Endometrial microvascular endothelial cells (primary cell): ENCODE results near the gene PXDN. TPM values are rescaled to one million over a fixed set of nuclear protein-coding genes. Genes with fewer than 3 reads are reported as not detected.

Source experiments
- in situ Hi-C: cut with HindIII; loops from 2 replicates; pipeline ENCODE4 v1.10.0; 2017; ENCODE audit warnings: low sequenced_read_pairs, low pct_unique_long_range_greater_than_20kb; ENCODE audit errors: inconsistent ontology term
- total RNA-seq: library from RNA; depleted of rRNA; stranded (reverse); fragments of >200 nt; gene quantifications from one replicate; pipeline ENCODE4 v1.2.3, GENCODE V29; 2015; ENCODE audit errors: inconsistent ontology term

PXDN gene
- total RNA-seq, 1 donor from 2014 or later, result 246 TPM

DNA sequence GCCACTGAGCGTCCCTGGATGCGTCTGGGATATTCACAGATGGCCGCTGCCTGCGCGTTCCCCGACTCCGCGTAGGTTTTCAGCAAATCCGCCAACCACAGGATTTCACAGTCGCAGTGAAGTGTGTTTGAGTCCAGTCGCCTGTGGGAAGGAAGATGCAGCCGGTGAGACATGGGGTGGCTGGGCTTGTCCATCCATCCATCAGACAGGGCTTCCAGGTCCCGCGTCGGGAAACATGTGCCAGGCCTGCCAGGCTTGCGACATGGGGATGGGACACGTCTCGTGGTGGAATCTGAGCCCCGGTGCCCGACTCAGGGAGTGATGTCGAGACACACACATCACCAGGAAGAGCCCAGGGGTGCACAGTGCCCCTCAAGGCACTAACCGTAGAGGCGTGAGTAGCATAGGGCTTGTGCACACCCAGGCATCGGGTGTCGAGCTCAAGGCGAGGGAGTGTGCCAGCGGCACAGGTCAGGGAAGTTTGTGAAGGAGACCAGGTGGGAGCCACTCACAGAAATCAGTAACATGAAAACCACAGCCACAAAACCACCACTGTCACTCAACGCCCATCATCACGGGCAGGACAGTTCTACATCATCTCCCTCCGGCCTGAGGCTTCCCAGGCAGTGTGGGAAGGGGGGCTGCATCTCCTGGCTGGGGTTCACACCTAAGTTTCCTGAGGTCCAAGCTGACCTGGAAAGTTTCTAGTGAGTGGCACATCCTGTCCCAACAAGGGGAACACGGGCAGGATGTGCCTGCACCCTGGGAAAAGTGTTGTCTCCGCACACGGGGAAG, 63.9 kb downstream of the PXDN start:
- in situ Hi-C loops, result no loop called here

DNA sequence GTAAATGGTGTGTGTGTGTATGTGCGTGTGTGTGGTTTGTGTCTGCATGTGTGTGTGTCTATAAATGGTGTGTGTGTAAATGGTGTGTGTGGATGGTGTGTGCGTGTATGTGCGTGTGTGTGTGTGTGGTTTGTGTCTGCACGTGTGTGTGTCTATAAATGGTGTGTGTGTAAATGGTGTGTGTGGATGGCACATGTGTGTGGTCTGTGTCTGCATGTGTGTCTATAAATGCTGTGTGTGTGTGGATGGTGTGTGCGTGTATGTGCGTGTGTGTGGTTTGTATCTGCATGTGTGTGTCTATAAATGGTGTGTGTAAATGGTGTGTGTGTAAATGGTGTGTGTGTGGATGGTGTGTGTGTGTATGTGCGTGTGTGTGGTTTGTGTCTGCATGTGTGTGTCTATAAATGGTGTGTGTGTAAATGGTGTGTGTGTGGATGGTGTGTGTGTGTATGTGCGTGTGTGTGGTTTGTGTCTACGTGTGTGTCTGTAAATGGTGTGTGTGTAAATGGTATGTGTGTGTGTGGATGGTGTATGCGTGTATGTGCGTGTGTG, 64.8 kb downstream of the PXDN start:
- in situ Hi-C loops, result loop anchor here (10.0 kb wide), 1 partner anchor 55 kb away; no protein-coding TSS in a partner anchor

DNA sequence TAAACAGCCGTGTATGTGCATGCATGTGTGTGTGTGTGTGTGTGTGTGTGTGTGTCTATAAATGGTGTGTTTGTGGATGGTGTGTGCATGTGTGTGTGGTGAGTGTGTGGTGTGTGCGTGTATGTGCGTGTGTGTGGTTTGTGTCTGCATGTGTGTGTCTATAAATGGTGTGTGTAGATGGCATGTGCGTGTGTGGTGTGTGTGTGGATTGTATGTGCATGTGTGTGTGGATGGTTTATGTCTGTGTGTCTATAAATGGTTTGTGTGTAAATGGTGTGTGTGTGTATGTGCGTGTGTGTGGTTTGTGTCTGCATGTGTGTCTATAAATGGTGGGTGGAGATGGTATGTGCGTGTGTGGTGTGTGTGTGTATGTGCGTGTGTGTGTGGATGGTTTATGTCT, 65.2 kb downstream of the PXDN start:
- in situ Hi-C loops, result loop anchor here (10.0 kb wide), 1 partner anchor 54 kb away; no protein-coding TSS in a partner anchor

DNA sequence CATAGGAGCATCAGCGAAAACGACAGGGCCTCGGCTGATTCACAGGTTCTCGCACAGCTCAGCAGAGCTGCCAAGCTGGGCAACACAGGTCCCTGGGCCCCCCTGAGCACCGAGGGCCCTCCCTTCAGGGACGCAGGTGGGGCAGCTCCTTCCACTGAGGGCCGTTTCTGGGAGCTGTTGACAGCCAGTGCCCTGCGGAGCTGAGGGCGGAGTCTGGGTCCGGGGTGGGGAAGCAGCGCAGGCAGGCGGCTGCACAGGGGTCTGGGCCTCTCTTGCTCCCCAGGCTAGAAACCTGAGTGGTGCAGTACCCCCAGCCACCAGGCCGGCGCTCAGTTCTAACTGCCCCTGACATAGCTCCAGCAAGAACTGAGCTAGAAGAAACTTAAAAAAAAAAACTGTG, 65.7 kb downstream of the PXDN start:
- in situ Hi-C loops, result loop anchor here (10.0 kb wide), 1 partner anchor 54 kb away; no protein-coding TSS in a partner anchor

DNA sequence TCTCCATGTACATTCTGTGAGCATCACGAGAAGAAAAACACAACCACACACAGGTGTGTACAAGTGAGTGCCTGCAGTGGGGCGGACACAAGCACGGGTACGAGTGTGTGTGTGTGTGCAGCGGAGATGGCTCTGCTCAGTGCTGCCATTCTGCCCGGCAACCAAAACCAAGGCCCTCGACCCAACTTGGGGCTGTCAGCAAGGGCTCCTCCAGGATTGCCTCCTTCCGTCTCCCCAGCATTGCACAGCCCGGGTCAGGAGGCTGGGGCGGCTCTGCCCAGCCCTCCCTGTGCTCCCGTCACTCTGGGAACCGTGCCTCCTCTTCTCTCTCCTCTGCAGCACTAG, 66.5 kb downstream of the PXDN start:
- in situ Hi-C loops, result loop anchor here (10.0 kb wide), 1 partner anchor 53 kb away; no protein-coding TSS in a partner anchor

DNA sequence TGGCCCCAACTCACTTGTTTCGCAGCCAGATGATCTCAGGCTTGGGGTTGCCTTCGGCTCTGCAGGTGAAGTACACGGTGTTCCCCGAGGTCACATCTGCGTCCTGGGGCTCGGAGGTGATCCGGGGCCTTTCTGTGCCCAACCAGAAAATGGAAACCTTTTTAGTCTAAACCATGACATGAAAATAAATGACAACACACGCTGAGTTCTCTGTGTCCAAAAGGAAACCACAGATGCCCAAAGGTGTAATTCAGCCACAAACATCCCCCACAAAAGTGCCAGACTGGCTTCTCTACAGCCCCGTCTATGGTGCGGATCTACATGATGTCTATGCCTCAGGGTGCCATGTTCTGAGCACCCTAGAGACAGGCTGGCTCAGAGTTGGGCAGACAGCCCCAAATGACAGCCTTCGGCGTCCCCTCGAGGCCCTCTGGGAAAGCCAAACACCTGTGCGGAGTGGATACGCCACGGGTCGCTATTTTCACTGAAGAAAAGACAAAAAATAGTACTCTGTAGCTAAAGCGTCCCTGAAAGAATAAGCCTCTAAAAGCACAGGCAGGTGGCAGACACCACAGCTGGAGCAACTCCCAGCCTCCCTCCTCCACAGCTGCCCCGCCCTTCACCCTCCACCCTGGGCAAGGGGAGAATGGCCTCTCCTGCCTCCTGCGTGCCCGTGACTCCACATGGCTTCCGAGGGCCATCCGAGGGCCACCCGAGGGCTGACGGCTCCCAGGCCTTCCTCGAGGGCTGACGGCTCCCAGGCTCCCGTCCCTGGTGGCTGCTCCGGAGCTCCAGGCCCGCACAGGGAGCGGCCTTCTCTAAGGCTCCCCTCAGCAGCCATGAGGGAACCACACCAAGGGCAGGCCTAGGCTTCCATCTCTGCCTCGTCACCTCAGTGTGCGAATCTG, 67.1 kb downstream of the PXDN start:
- in situ Hi-C loops, result loop anchor here (10.0 kb wide), 1 partner anchor 52 kb away; no protein-coding TSS in a partner anchor

DNA sequence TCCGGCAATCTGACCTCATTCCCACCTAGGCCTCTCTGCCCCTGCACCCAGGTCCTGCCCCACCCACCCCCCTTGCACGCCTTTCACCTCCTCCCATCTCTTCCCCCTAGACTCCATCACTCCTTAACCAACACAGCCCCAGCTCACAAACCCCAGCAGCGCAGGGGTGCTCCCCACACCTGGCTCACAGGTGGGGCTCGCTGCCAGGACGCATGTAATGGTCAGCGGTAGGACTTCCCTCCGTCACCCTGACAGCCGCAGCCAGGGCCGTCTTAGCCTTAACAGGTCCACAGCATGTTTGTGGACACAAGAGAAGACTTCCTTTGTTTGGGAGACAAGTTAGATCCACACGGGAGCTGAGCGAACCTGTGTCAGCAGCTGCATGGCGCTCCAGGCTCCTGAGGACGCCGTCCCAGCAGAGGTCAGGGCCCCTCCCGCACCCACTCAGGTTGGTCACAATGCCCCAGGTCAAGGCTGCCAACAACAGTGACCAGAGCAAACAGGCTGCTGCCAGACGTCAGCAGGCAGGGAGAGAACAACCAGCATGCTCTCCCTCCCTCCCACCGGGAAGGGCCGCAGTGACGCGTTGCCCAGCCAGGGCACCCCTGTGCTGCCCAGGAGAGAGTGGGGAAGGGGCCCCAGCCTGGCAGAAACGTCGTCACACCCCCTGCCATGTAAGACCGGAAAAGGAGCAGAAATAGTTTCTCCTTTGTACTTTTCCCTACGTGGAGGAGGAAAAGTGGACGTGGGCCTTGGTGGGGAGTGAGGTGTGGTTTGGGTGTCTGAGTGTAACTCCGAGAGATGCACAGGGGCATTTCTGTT, 68.0 kb downstream of the PXDN start:
- in situ Hi-C loops, result loop anchor here (10.0 kb wide), 1 partner anchor 52 kb away; no protein-coding TSS in a partner anchor

DNA sequence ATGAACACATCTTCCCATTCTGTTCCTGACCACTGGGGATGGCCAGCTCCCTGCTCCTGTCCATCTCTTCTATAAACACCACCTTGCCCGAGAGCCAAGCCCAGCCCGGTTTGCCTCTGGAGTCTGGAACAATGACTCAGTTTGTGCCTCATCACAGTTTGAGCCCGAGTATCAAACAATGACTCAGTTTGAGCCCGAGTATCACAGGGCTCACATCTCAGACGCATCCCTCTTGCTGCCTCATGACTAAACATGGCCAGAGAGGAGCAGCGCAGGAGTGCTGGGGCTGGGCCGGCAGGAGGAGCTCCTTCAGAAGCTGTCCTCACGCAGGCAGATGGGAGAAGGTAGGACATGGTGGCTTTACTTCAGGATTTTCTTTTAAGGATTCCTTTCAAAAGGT, 68.7 kb downstream of the PXDN start:
- in situ Hi-C loops, result loop anchor here (10.0 kb wide), 1 partner anchor 51 kb away; no protein-coding TSS in a partner anchor

DNA sequence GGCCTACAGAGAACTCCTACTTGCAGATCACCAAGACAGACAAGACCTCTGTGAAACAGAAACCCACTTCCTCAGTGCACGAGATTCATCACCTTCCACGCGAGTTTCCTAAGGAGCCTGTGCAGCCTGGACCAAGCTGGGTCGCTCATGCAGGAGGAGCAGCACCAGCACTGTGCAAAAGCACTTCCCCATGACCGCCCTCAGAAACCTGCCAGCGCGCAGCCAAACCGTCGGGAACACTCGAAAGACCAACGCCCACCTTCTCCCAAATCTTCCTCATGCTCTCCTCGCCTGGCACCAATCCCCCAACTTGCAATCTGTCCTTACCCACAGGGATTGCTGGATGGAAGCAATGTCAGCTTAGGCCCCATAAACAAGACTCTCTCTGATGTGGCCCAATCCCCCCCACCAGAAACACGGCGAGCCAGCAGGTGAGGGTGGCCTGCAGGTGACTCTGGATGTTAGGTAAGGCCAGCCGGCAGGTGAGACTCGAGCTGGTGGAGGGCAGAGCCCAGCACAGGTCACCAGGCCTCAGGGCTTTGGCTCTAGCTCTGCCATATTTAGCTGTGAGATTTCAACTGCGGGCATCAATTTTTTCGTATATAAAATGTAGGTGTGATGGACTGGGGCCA, 69.4 kb downstream of the PXDN start:
- in situ Hi-C loops, result loop anchor here (10.0 kb wide), 1 partner anchor 50 kb away; no protein-coding TSS in a partner anchor

DNA sequence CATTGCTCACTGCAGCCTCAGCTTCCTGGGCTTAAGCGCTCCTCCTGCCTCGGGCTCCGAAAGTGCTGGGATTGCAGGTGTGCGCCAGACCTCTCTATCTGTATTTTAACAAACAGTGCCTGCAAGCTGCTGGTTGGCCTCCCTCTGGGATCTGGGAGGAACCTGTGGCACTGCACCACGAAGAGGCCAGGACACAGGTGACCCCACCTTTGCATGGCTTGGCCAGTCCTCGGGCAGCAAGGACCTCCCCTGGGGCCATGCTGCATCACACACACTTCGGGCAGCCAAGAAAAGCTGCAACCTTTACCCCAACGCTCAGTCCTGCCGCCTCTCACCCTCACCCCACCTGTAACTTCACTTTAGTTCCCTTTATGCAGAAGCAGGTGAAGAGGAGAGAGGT, 70.0 kb downstream of the PXDN start:
- in situ Hi-C loops, result loop anchor here (10.0 kb wide), 1 partner anchor 49 kb away; no protein-coding TSS in a partner anchor

DNA sequence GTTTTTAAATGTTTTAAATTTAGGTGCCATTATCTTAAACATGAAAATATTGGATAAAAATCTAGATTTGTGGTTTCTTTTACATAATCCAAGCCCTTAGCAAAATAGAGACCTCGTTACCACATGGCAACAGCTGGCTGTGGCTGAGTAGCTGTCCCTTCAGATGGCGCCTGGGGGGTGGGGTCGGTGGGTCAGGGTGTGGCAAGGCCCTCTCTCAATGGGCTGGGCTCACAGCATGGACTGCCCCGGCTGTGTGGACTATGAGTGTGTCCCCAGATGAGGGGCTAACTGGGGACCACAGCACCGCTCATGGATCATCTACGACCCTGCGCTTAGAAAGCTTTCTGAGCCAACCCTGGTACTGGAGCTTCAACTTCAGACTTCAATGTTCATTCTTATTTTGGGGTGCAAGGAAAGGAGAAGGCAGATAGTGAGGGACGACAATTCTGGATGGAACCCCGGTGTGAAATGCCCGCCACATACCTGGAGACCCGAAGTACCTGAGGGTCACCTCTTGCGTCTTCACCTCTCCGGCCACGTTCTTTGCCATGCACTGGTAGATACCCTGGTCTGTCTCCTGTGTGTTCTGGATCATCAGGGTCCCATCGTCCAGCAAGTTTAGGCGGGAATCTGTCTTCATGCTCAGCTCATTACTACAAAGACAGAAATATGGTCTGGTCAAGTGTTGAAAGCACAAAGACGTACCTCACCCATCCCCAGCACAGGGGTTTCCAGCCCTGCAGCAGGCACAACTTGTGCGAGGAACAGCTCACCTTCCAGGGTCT, 71.0 kb downstream of the PXDN start:
- in situ Hi-C loops, result loop anchor here (10.0 kb wide), 1 partner anchor 49 kb away; no protein-coding TSS in a partner anchor

DNA sequence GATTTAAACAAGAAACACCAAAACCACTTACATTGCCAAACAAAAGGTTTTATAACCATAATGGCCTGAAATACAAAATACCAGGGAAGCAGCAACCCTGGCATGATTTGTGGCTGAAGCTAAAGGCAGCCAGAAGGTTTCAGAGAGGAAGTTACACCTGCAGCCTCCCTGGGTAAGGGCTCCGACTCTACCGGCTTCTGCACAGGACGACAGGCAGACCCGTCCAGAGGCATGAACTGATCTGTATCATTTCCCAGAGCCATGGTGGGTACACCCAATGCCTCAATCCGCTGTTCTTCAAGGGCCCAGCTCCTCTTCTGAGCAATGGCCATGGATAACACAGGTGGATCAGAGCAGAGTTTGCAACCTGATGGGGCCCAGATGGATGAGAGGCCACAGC, 71.6 kb downstream of the PXDN start:
- in situ Hi-C loops, result loop anchor here (10.0 kb wide), 1 partner anchor 48 kb away; no protein-coding TSS in a partner anchor

DNA sequence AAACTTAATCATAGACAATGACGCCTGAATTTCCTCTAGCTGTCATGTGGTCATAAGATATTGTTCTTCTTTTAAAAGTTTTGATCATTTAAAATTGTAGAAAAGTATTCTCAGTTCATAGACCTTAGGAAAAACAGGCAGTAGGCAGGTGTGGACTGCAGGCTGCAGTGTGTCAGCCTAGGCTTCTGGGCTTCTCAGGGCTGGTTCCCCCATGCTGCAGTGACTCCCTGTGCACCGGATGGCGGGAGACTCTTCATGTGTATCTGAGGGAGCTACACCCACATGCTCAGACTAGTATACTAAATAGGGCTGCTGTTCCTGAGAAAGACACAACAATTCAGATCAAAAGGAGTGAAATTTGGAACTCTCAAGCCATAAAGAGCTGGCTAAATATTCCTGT, 72.4 kb downstream of the PXDN start:
- in situ Hi-C loops, result loop anchor here (10.0 kb wide), 1 partner anchor 47 kb away; no protein-coding TSS in a partner anchor

DNA sequence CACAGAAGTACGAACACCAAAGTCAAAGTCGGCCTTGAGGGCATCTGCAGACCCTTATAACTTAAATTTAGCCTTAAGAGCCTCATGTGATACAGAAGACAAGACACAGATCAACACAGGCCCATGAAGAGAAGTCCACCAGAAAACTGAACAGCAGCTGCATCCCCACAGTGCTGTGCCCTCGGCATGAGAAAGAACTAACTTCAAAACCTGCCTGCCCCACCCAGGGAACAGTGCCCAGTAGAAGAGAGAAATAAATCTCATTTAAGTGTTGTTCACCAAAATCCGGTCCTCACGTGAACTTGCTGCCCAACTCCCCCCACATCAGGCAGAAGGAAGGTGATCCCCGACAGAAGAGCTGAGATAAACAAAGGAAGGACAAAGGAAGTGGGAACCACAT, 73.7 kb downstream of the PXDN start:
- in situ Hi-C loops, result loop anchor here (10.0 kb wide), 1 partner anchor 46 kb away; no protein-coding TSS in a partner anchor

DNA sequence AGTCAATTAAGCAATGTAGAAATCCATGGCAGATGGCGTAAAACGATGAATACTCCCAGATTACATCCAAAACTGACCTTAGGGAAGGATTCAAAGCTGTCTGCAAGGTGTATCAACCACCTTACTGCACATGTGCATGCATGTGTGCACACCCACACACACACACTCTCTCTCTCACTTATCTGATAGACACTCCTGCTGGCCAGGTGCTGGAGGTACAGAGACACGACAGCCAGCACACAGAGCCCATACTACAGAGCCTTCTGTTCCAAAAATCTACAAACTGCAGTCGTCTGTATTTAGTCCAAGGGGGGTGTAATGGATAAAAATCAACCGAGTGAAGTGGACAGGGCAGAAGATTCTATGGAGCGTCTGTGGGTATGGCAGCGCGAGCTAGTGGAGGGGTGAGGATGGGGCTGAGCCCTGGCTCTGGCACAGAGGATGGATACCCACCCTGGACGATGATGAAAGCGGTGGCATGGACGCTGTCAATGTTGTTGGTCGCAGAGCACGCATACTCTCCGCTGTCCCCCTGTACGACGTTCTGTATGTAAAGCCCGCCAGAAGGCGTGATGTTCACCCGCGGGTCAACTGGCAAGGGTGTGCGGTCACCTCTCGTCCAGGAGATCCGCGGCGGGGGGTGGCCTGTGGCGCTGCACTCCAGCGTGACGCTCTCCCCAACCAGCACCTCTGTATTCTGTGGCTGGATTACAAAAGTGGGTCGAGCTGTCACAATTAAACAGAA, 78.4 kb downstream of the PXDN start:
- in situ Hi-C loops, result no loop called here

DNA sequence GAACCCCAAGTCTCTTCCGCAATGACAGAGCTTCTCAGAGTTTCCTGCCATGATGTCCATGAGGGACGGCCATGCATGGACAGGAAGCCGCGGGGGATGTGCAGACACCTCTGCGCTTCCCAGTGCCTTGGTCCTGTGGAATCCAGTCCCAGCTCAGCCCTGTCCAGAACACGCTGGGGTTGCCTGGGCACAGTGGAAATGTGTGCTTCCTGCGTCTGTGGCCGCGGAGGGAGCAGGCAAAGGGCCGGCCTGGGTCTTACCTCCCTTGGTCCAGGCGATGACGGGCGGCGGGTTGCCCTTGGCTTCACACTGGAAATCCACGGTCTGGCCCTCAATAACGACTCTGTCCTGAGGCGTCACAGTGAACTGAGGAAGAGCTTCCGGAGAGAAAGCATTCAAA, 79.6 kb downstream of the PXDN start:
- in situ Hi-C loops, result no loop called here
